ENCODE measurements around the gene UVRAG.

Gene UVRAG

GRCh38 chr11:75773595-75774353 is 41.2 kb upstream of the UVRAG start:
- H3K36me3 ChIP-seq: no peaks in the 10 kb centered on the region
- peaks cover 8% of the 10 kb centered on the region for H3K4me1 ChIP-seq
- no peak overlapping the region for H3K4me2 ChIP-seq
- no peak overlapping the region for H3K27ac ChIP-seq
- peaks cover 3% of the 10 kb centered on the region; the same call in 1 of the 2 replicates for H3K9me3 ChIP-seq
- H4K20me1 ChIP-seq: no peaks in the 10 kb centered on the region
- no peak for TF ChIP-seq Cebpa-rat (IDR thresholded peaks at IDR 0.05)
- H3K27me3 ChIP-seq: peaks cover 21% of the 10 kb centered on the region
- H3K9ac ChIP-seq: no peak overlapping the region
- no peak overlapping the region for H3K4me3 ChIP-seq

GRCh38 chr11:75775056-75775455 is 40.0 kb upstream of the UVRAG start:
- H3K4me2 ChIP-seq: no peak overlapping the region
- no peaks in the 10 kb centered on the region for H4K20me1 ChIP-seq
- no peak overlapping the region for H3K4me3 ChIP-seq
- 0 out of 2 replicates have a peak, but pooled peaks cover 5% of the 10 kb centered on the region for H3K4me1 ChIP-seq
- H3K27me3 ChIP-seq: peaks cover 9% of the 10 kb centered on the region
- no peak for TF ChIP-seq Cebpa-rat (IDR thresholded peaks at IDR 0.05)
- no peak overlapping the region for H3K27ac ChIP-seq
- no peaks in the 10 kb centered on the region for H3K36me3 ChIP-seq
- no peak overlapping the region for H3K9ac ChIP-seq
- no peaks in the 10 kb centered on the region for H3K9me3 ChIP-seq

- no peak for TF ChIP-seq Cebpa-rat (IDR thresholded peaks at IDR 0.05)
- Histone ChIP-seq H3K4me3 (no peak overlapping the region), H3K36me3 (no peaks in the 10 kb centered on the region), H3K27me3 (no peaks in the 10 kb centered on the region), H3K9me3 (no peaks in the 10 kb centered on the region), H4K20me1 (no peaks in the 10 kb centered on the region), H3K4me2 (no peak overlapping the region), H3K4me1 (0 out of 2 replicates have a peak, but pooled peaks cover 5% of the 10 kb centered on the region), H3K27ac (no peak overlapping the region), H3K9ac (no peak overlapping the region)
These were observed 38.5 kb upstream of the UVRAG start for GRCh38 chr11:75776546-75776945.

- Histone ChIP-seq H3K4me3 (no peak overlapping the region), H3K4me1 (peaks cover 5% of the 10 kb centered on the region; the same call in 1 of the 2 replicates), H3K27me3 (no peaks in the 10 kb centered on the region), H4K20me1 (no peaks in the 10 kb centered on the region), H3K27ac (no peak overlapping the region), H3K9me3 (no peaks in the 10 kb centered on the region), H3K4me2 (no peak overlapping the region; the same call in 1 of the 2 replicates), H3K9ac (no peak overlapping the region), H3K36me3 (no peaks in the 10 kb centered on the region)
- TF ChIP-seq Cebpa-rat (IDR thresholded peaks at IDR 0.05): no peak
These were observed 37.4 kb upstream of the UVRAG start for GRCh38 chr11:75777461-75778110.

GRCh38 chr11:75778962-75779361 is 36.0 kb upstream of the UVRAG start:
- no peak overlapping the region for H3K9ac ChIP-seq
- H3K27ac ChIP-seq: no peak overlapping the region
- peaks cover 16% of the 10 kb centered on the region for H3K4me1 ChIP-seq
- no peaks in the 10 kb centered on the region for H3K27me3 ChIP-seq
- TF ChIP-seq Cebpa-rat (IDR thresholded peaks at IDR 0.05): no peak
- no peaks in the 10 kb centered on the region for H3K36me3 ChIP-seq
- no peaks in the 10 kb centered on the region for H4K20me1 ChIP-seq
- H3K4me3 ChIP-seq: no peak overlapping the region
- no peak overlapping the region for H3K4me2 ChIP-seq
- no peaks in the 10 kb centered on the region for H3K9me3 ChIP-seq

- Histone ChIP-seq H3K27ac (no peak overlapping the region), H3K9ac (no peak overlapping the region), H3K4me3 (no peak overlapping the region), H3K4me2 (no peak overlapping the region), H3K36me3 (no peaks in the 10 kb centered on the region), H3K4me1 (peaks cover 16% of the 10 kb centered on the region), H4K20me1 (no peaks in the 10 kb centered on the region), H3K27me3 (no peaks in the 10 kb centered on the region), H3K9me3 (no peaks in the 10 kb centered on the region)
- TF ChIP-seq Cebpa-rat (IDR thresholded peaks at IDR 0.05): no peak
These were observed 35.0 kb upstream of the UVRAG start for GRCh38 chr11:75779960-75780359.

- TF ChIP-seq Cebpa-rat (IDR thresholded peaks at IDR 0.05): no peak
- Histone ChIP-seq H3K27ac (no peak overlapping the region), H3K9ac (no peak overlapping the region), H3K4me3 (no peak overlapping the region), H3K4me1 (peaks cover 16% of the 10 kb centered on the region), H3K36me3 (no peaks in the 10 kb centered on the region), H4K20me1 (no peaks in the 10 kb centered on the region), H3K4me2 (no peak overlapping the region), H3K9me3 (no peaks in the 10 kb centered on the region), H3K27me3 (no peaks in the 10 kb centered on the region)
These were observed 34.1 kb upstream of the UVRAG start for GRCh38 chr11:75780888-75781287.

- Histone ChIP-seq H3K4me1 (peaks cover 16% of the 10 kb centered on the region), H3K27me3 (no peaks in the 10 kb centered on the region), H3K4me2 (no peak overlapping the region), H3K4me3 (no peak overlapping the region), H4K20me1 (no peaks in the 10 kb centered on the region), H3K27ac (no peak overlapping the region), H3K9ac (no peak overlapping the region), H3K9me3 (no peaks in the 10 kb centered on the region), H3K36me3 (no peaks in the 10 kb centered on the region)
- TF ChIP-seq Cebpa-rat (IDR thresholded peaks at IDR 0.05): no peak
These were observed 33.7 kb upstream of the UVRAG start for GRCh38 chr11:75781296-75781695.

GRCh38 chr11:75781831-75782230 is 33.2 kb upstream of the UVRAG start:
- TF ChIP-seq Cebpa-rat (IDR thresholded peaks at IDR 0.05): no peak

GRCh38 chr11:75782540-75783263 is 32.3 kb upstream of the UVRAG start:
- H3K4me2 ChIP-seq: peak overlapping the region; percentile 43
- H3K4me3 ChIP-seq: no peak overlapping the region
- H3K9ac ChIP-seq: no peak overlapping the region
- no peaks in the 10 kb centered on the region for H3K27me3 ChIP-seq
- H4K20me1 ChIP-seq: no peaks in the 10 kb centered on the region
- peaks cover 11% of the 10 kb centered on the region for H3K4me1 ChIP-seq
- H3K36me3 ChIP-seq: no peaks in the 10 kb centered on the region
- no peaks in the 10 kb centered on the region for H3K9me3 ChIP-seq
- TF ChIP-seq Cebpa-rat (IDR thresholded peaks at IDR 0.05): no peak
- H3K27ac ChIP-seq: no peak overlapping the region

More at GRCh38 chr11:75781831-75782230, 33.2 kb upstream of the UVRAG start:
- H3K9ac ChIP-seq: no peak overlapping the region
- H3K4me3 ChIP-seq: no peak overlapping the region
- no peaks in the 10 kb centered on the region for H3K9me3 ChIP-seq
- H3K27me3 ChIP-seq: no peaks in the 10 kb centered on the region
- no peaks in the 10 kb centered on the region for H3K36me3 ChIP-seq
- peaks cover 16% of the 10 kb centered on the region for H3K4me1 ChIP-seq
- H3K27ac ChIP-seq: no peak overlapping the region
- H3K4me2 ChIP-seq: no peak overlapping the region
- H4K20me1 ChIP-seq: no peaks in the 10 kb centered on the region

All from BLaER1 (cell line).